MCF 10A (cell line): ENCODE data around the gene BOK. TPM values are rescaled to one million over a fixed set of nuclear protein-coding genes. Genes with fewer than 3 reads are reported as not detected.

Experiments used
- BruUV-seq: library from RNA; stranded (reverse); fragments of 400-500 nt; replicated peaks from 2 replicates; lab custom pipeline; 2021; lab: Mats Ljungman, UMichigan
- CTCF ChIA-PET: fragments of 300-600 bp; sonication (Branson Sonifier 250); formaldehyde crosslinking; extraction: SDS; loops from one replicate; lab custom pipeline; 2021; ENCODE audit warnings: antibody characterized with exemption, inconsistent platforms; lab: Yijun Ruan, JAX
- POLR2A ChIA-PET: fragments of 300-600, 350-650 bp; sonication (Branson Sonifier 250); formaldehyde crosslinking; extraction: SDS; loops from one replicate; lab custom pipeline; 2020; ENCODE audit warnings: antibody characterized with exemption, inconsistent platforms; lab: Yijun Ruan, JAX
- DNase-seq: peaks from one replicate; pipeline ENCODE4 v3.0.0-alpha.2; 2018; ENCODE audit not compliant: unreplicated experiment
- H3K27ac Mint-ChIP-seq: one replicate; pipeline ENCODE4 v1.8.0; 2022; ENCODE audit warnings: mild to moderate bottlenecking, low read depth, mixed read lengths; ENCODE audit not compliant: unreplicated experiment
- H3K27me3 Mint-ChIP-seq: one replicate; pipeline ENCODE4 v1.8.0; 2022; ENCODE audit warnings: mixed read lengths; ENCODE audit not compliant: insufficient read depth, unreplicated experiment
- H3K36me3 Mint-ChIP-seq: one replicate; pipeline ENCODE4 v1.8.0; 2022; ENCODE audit warnings: mild to moderate bottlenecking, moderate library complexity, mixed read lengths; ENCODE audit not compliant: insufficient read depth, unreplicated experiment
- H3K4me1 Mint-ChIP-seq: one replicate; pipeline ENCODE4 v1.8.0; 2022; ENCODE audit warnings: mixed read lengths; ENCODE audit not compliant: insufficient read depth, unreplicated experiment
- H3K4me3 Mint-ChIP-seq: one replicate; pipeline ENCODE4 v1.8.0; 2022; ENCODE audit warnings: mild to moderate bottlenecking, moderate library complexity, mixed read lengths; ENCODE audit not compliant: unreplicated experiment
- H3K9me3 Mint-ChIP-seq: one replicate; pipeline ENCODE4 v1.8.0; 2022; ENCODE audit warnings: mixed read lengths; ENCODE audit not compliant: unreplicated experiment
- intact Hi-C: fragments of 100-400 bp; cut with micrococcal nuclease; formaldehyde crosslinking; loops from 2 replicates; pipeline ENCODE4 v1.14.1; 2022
- total RNA-seq: library from RNA; stranded (reverse); gene quantifications from 2 replicates; pipeline ENCODE4 v1.2.3, GENCODE V29; 2022
- TF ChIP-seq, protein P1 (sequence below): fragments of 200-600 bp; IDR thresholded peaks from one replicate; pipeline ENCODE4 v1.8.0; 2022; ENCODE audit warnings: antibody characterized with exemption, mild to moderate bottlenecking; ENCODE audit not compliant: unreplicated experiment

BOK gene
- total RNA-seq, 1 experiment from 2014 or later: 18.6 TPM

- TF ChIP-seq, protein P1, sequence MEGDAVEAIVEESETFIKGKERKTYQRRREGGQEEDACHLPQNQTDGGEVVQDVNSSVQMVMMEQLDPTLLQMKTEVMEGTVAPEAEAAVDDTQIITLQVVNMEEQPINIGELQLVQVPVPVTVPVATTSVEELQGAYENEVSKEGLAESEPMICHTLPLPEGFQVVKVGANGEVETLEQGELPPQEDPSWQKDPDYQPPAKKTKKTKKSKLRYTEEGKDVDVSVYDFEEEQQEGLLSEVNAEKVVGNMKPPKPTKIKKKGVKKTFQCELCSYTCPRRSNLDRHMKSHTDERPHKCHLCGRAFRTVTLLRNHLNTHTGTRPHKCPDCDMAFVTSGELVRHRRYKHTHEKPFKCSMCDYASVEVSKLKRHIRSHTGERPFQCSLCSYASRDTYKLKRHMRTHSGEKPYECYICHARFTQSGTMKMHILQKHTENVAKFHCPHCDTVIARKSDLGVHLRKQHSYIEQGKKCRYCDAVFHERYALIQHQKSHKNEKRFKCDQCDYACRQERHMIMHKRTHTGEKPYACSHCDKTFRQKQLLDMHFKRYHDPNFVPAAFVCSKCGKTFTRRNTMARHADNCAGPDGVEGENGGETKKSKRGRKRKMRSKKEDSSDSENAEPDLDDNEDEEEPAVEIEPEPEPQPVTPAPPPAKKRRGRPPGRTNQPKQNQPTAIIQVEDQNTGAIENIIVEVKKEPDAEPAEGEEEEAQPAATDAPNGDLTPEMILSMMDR: no peak
- DNase-seq: no peak
- BruUV-seq: no TSS peak
- CTCF ChIA-PET: no interaction called here
- Mint-ChIP-seq H3K36me3 (peaks cover 61% of the 10 kb centered on the region), H3K4me1 (no peaks in the 10 kb centered on the region), H3K4me3 (no peak overlapping the region), H3K9me3 (no peaks in the 10 kb centered on the region), H3K27ac (no peak overlapping the region), H3K27me3 (no peaks in the 10 kb centered on the region)
- intact Hi-C loops: no loop called here
- POLR2A ChIA-PET: no interaction called here
These were observed 33.7 kb downstream of the BOK start for GRCh38 chr2:241592126-241592845.

GRCh38 chr2:241593271-241593670, 34.7 kb downstream of the BOK start:
- no peaks in the 10 kb centered on the region for H3K9me3 Mint-ChIP-seq
- ChIA-PET CTCF (no interaction called here), POLR2A (no interaction called here)
- BruUV-seq: no TSS peak
- no peaks in the 10 kb centered on the region for H3K4me1 Mint-ChIP-seq
- no peak overlapping the region for H3K4me3 Mint-ChIP-seq
- DNase-seq: no peak
- H3K36me3 Mint-ChIP-seq: peaks cover 61% of the 10 kb centered on the region
- H3K27ac Mint-ChIP-seq: no peak overlapping the region
- TF ChIP-seq, protein P1: no peak
- intact Hi-C loops: no loop called here
- no peaks in the 10 kb centered on the region for H3K27me3 Mint-ChIP-seq

DNA sequence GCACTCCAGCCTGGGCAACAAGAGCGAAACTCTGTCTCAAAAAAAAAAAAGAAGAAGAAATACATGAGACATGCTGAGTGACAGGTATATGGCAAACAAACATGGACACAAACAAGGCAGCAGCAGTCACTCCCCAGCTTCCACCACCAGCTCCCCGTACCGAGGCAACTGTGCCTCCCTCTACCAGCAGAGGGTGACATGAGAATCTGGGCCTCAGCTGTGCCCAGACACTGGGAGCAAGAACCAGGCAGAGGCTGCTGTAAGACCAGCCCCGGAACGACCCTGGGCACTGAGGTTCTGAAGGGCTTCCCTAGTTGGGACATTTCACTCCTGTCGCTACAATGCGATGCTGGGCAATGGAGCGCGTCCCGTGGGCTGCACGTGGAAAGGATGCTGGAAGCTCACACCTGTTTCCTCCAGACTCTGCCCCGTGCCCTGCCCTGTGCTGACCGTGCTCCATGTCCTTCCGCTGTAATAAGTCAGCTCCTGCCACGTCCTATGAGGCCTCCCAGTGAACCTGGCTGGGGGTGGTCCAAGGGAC, 37.1 kb downstream of the BOK start:
- H3K4me3 Mint-ChIP-seq: no peak overlapping the region
- ChIA-PET POLR2A (interaction anchor here (0.7 to 1.2 kb wide), 2 partner anchors 9 to 587 kb away, joined by 4 read pairs; no protein-coding TSS in a partner anchor), CTCF (interaction anchor here (0.6 to 0.7 kb wide), 3 partner anchors 27 to 781 kb away, joined by 3 to 4 read pairs (median 3); no protein-coding TSS in a partner anchor)
- H3K4me1 Mint-ChIP-seq: no peaks in the 10 kb centered on the region
- DNase-seq: peak; percentile 30
- peaks cover 71% of the 10 kb centered on the region for H3K36me3 Mint-ChIP-seq
- H3K9me3 Mint-ChIP-seq: no peaks in the 10 kb centered on the region
- H3K27me3 Mint-ChIP-seq: no peaks in the 10 kb centered on the region
- no peak overlapping the region for H3K27ac Mint-ChIP-seq
- intact Hi-C loops: no loop called here
- TF ChIP-seq, protein P1: peak; percentile 24
- no TSS peak for BruUV-seq

DNA sequence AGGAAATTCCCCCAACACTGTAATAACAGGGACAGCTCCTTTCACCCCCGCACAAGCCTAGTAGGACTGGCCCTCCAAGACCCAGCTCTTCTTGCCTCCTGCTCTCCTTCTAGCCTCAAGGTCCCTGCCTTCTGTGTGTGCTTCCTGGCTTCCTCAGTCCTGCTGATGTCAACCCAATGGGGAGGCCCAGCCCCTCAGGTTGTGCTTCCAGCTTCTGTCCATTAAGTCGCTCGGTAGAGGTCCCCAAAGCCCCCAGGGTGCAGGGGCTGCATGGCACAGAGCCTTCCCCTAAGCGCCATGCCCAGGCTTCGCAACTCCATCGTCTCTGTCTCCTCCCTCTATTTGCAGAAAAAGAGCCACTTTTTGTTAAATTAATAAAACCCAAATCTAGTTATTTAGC, 39.0 kb downstream of the BOK start:
- TF ChIP-seq, protein P1: no peak
- DNase-seq: no peak
- Mint-ChIP-seq H3K9me3 (no peaks in the 10 kb centered on the region), H3K36me3 (peaks cover 86% of the 10 kb centered on the region), H3K27ac (no peak overlapping the region), H3K4me3 (no peak overlapping the region), H3K27me3 (no peaks in the 10 kb centered on the region), H3K4me1 (no peaks in the 10 kb centered on the region)
- CTCF ChIA-PET: interaction anchor here (0.6 kb wide), 3 partner anchors 8 to 137 kb away, joined by 4 to 5 read pairs (median 4); no protein-coding TSS in a partner anchor
- intact Hi-C loops: no loop called here
- BruUV-seq: no TSS peak
- POLR2A ChIA-PET: interaction anchor here (0.5 to 1.1 kb wide), 3 partner anchors 11 to 17 kb away, joined by 3 read pairs; no protein-coding TSS in a partner anchor
